ENCODE measurements around the gene ZNF697. TPM values are rescaled to one million over a fixed set of nuclear protein-coding genes. Genes with fewer than 3 reads are reported as not detected.

Gene ZNF697
- total RNA-seq, 1 experiment from 2014 or later, result 17.4 TPM

DNA sequence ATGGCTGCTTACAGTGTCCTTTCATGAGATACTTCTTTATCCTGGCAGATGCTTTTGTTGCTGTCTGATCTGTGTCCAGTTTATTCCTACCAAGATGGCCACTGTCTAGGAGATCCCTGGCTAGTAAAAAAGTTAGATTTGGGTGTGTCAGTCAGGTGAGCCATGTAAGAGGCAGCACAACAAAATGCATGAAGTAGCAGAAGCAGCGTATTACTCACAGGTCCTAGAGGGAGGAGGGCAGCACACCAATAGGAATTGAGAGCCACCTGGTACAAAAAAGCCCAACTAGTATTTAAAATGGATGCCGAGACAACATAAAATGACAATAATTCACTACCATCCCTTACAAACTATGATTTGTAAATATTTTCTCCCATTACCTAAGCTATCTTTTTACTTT lies 22.8 kb upstream of the ZNF697 start:
- Histone ChIP-seq H4K91ac (ENCODE audit: insufficient read length, low read depth, low read length) (no peak overlapping the region), H3K27ac (ENCODE audit: insufficient read length, low read depth, low read length) (no peak overlapping the region), H4K20me1 (ENCODE audit: control insufficient read depth, insufficient read depth, insufficient read length) (no peaks in the 10 kb centered on the region), H2BK15ac (ENCODE audit: low read depth, low read length) (no peak overlapping the region), H3K4me1 (ENCODE audit: insufficient read depth, low read length) (peaks cover 9% of the 10 kb centered on the region; the same call in 1 of the 2 replicates), H2AFZ (ENCODE audit: low read length) (no peak overlapping the region), H3K4ac (ENCODE audit: low read depth, low read length) (no peak overlapping the region), H3K14ac (ENCODE audit: insufficient read depth, low read length) (no peak overlapping the region), H3K23me2 (ENCODE audit: insufficient read length, low read depth, low read length, poor library complexity, severe bottlenecking) (no peaks in the 10 kb centered on the region), H3K9me3 (ENCODE audit: control insufficient read depth, low read depth, low read length) (no peaks in the 10 kb centered on the region), H3K79me2 (ENCODE audit: insufficient read depth, low read length) (no peaks in the 10 kb centered on the region), H3K9ac (ENCODE audit: extremely low read depth, insufficient read length, low read length) (no peak overlapping the region), H3K27me3 (ENCODE audit: insufficient read depth, low read length) (no peaks in the 10 kb centered on the region), H2BK12ac (ENCODE audit: insufficient read length, low read depth, low read length) (no peak overlapping the region), H3K18ac (ENCODE audit: insufficient read length, low read depth, low read length) (no peak overlapping the region), H3K56ac (ENCODE audit: insufficient read length, low read depth, low read length) (no peak overlapping the region), H2AK5ac (ENCODE audit: insufficient read length, low read length) (no peak overlapping the region), H3K4me2 (ENCODE audit: insufficient read depth, insufficient read length, low read length) (no peak overlapping the region), H2BK120ac (ENCODE audit: low read depth, low read length, poor library complexity, severe bottlenecking) (no peak overlapping the region), H4K8ac (replicated peaks; ENCODE audit: insufficient read length, low read depth, low read length) (no peak overlapping the region), H3T11ph (ENCODE audit: low read length) (no peak overlapping the region), H4K5ac (ENCODE audit: insufficient read length, low read depth, low read length) (no peak overlapping the region), H2BK20ac (ENCODE audit: low read depth, low read length, poor library complexity, severe bottlenecking) (no peak overlapping the region), H2BK5ac (ENCODE audit: insufficient read length, low read length) (no peak overlapping the region), H3K79me1 (ENCODE audit: insufficient read depth, low read depth, low read length, poor library complexity, severe bottlenecking) (no peaks in the 10 kb centered on the region), H3K23ac (ENCODE audit: insufficient read length, low read depth, low read length) (no peak overlapping the region)
- no peaks in the 10 kb centered on the region for H3K27me3 Mint-ChIP-seq (ENCODE audit: low read depth)
- H3K9me3 Mint-ChIP-seq, result no peaks in the 10 kb centered on the region
- H3K36me3 Mint-ChIP-seq (ENCODE audit: insufficient read depth in 1 of 3, low read depth in 3 of 3), result no peaks in the 10 kb centered on the region
- H3K4me1 Mint-ChIP-seq, result peaks cover 23% of the 10 kb centered on the region in 2 experiments
- no peak overlapping the region for H3K4me3 Mint-ChIP-seq
- WGBS (ENCODE audit: extremely low coverage, insufficient read length, low lambda C conversion rate), result no CpG with 5 or more reads among the region's 2 CpGs
- TF ChIP-seq, protein P1, sequence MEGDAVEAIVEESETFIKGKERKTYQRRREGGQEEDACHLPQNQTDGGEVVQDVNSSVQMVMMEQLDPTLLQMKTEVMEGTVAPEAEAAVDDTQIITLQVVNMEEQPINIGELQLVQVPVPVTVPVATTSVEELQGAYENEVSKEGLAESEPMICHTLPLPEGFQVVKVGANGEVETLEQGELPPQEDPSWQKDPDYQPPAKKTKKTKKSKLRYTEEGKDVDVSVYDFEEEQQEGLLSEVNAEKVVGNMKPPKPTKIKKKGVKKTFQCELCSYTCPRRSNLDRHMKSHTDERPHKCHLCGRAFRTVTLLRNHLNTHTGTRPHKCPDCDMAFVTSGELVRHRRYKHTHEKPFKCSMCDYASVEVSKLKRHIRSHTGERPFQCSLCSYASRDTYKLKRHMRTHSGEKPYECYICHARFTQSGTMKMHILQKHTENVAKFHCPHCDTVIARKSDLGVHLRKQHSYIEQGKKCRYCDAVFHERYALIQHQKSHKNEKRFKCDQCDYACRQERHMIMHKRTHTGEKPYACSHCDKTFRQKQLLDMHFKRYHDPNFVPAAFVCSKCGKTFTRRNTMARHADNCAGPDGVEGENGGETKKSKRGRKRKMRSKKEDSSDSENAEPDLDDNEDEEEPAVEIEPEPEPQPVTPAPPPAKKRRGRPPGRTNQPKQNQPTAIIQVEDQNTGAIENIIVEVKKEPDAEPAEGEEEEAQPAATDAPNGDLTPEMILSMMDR (conservative IDR thresholded peaks at IDR 0.05), result no peak
- no peak for DNase-seq
- H3K27ac Mint-ChIP-seq, result no peak overlapping the region

Data from H9 (cell line).